HG03432 (cell line): Measurements from ENCODE around the gene SHISAL1.

Experiments
- ATAC-seq: cut with Tn5 transposase; IDR thresholded peaks from one replicate; pipeline ENCODE4 v1.9.1; 2021; ENCODE audit warnings: mild to moderate bottlenecking, moderate library complexity; ENCODE audit not compliant: unreplicated experiment

The SHISAL1 gene

GRCh38 chr22:44197271-44197670 lies 115.5 kb downstream of the SHISAL1 start:
- ATAC-seq: no peak

- ATAC-seq: no peak
These were observed 116.0 kb downstream of the SHISAL1 start for GRCh38 chr22:44196731-44197131.

GRCh38 chr22:44196241-44196640 lies 116.5 kb downstream of the SHISAL1 start:
- ATAC-seq: no peak

- ATAC-seq: no peak
These were observed 117.4 kb downstream of the SHISAL1 start for GRCh38 chr22:44195189-44195871.

GRCh38 chr22:44194569-44194968 lies 118.2 kb downstream of the SHISAL1 start:
- no peak for ATAC-seq
